Measurements from ENCODE around the gene KCNG2. TPM values are rescaled to one million over a fixed set of nuclear protein-coding genes. Genes with fewer than 3 reads are reported as not detected.

The KCNG2 gene
- total and polyA plus RNA-seq, 2 of the 13 experiments (the other 11 are each of a cell fraction or from before 2014, with no cell fraction given): not detected

DNA sequence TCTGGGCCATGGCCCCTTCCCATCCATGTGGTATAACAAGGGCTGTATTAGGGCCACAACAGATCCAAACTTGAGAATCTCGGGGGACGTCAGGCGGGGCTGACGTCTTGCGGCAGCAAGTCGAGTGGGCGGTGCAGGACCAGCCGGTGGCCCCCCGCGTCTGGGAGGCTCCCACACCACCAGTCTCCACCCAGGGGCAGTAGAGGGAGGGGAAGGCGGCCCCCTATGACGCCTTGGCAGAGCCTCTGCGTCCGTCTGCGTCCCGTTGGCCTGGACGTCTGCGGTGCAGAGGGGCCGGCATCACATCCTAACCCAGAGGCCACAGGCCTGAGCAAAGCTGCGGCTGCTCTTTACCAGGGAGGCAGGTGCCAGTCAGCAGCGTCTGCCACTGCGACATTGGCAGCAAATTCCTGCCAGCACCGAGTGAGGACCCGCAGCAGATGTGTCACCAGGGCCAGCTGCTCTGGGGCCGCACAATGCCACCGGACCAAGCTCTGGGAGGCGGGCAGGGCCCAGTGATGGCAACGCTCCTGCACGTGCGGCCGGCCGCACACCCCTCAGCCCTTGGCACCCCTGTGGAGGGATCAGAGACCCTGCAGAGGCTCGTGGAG, 73.8 kb downstream of the KCNG2 start:
- no peak for DNase-seq (ENCODE audit: low spot score)
- WGBS (ENCODE audit: low lambda C conversion rate): 69% methylated on average over 10 of the region's 33 CpGs

More for the DNA sequence above, 73.8 kb downstream of the KCNG2 start:
- Histone ChIP-seq H3K4me2 (ENCODE audit: low read depth, low read length) (no peak overlapping the region), H3K9me3 (ENCODE audit: low read length) (no peaks in the 10 kb centered on the region), H3K79me2 (ENCODE audit: insufficient read depth, low read length) (no peaks in the 10 kb centered on the region), H3K4me3 (replicated peaks in 1 of 3; ENCODE audit: insufficient read depth in 1 of 3, low read depth in 2 of 3, low read length in 3 of 3) (no peak overlapping the region), H3K36me3 (replicated peaks in 1 of 2; ENCODE audit: control insufficient read depth in 1 of 2, insufficient read depth in 2 of 2, low read length in 2 of 2) (no peaks in the 10 kb centered on the region), H3K27ac (ENCODE audit: extremely low read length, insufficient read depth, low read length) (no peak overlapping the region), H2AFZ (ENCODE audit: low read length) (no peak overlapping the region), H3K4me1 (ENCODE audit: insufficient read depth, low read length) (peaks cover 8% of the 10 kb centered on the region), H4K20me1 (ENCODE audit: insufficient read depth, low read length) (no peaks in the 10 kb centered on the region), H3K9ac (ENCODE audit: insufficient read depth, low read depth, low read length) (no peak overlapping the region), H3K27me3 (ENCODE audit: control insufficient read depth in 1 of 2, insufficient read depth in 2 of 2, low read length in 2 of 2) (peaks cover 20 to 81% of the 10 kb centered on the region in 2 experiments)
- CTCF ChIA-PET (ENCODE audit: low intra/inter-chr PET ratio, low total read pairs): no interaction called here
- TF ChIP-seq, protein P1, sequence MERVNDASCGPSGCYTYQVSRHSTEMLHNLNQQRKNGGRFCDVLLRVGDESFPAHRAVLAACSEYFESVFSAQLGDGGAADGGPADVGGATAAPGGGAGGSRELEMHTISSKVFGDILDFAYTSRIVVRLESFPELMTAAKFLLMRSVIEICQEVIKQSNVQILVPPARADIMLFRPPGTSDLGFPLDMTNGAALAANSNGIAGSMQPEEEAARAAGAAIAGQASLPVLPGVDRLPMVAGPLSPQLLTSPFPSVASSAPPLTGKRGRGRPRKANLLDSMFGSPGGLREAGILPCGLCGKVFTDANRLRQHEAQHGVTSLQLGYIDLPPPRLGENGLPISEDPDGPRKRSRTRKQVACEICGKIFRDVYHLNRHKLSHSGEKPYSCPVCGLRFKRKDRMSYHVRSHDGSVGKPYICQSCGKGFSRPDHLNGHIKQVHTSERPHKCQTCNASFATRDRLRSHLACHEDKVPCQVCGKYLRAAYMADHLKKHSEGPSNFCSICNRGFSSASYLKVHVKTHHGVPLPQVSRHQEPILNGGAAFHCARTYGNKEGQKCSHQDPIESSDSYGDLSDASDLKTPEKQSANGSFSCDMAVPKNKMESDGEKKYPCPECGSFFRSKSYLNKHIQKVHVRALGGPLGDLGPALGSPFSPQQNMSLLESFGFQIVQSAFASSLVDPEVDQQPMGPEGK (CRISPR knock-in tag; IDR thresholded peaks at IDR 0.05): no peak
- TF ChIP-seq ZNF563 (CRISPR knock-in tag; IDR thresholded peaks at IDR 0.05) (no peak), NCOA5 (CRISPR knock-in tag; IDR thresholded peaks at IDR 0.05) (no peak), ZNF263 (CRISPR knock-in tag; IDR thresholded peaks at IDR 0.05) (no peak), SRSF9 (IDR thresholded peaks at IDR 0.05; ENCODE audit: borderline replicate concordance, insufficient read depth, low read depth, low read length, poor library complexity, severe bottlenecking) (no peak), ETV5 (CRISPR knock-in tag; IDR thresholded peaks at IDR 0.05; ENCODE audit: borderline replicate concordance) (no peak), ZKSCAN5 (CRISPR knock-in tag; IDR thresholded peaks at IDR 0.05) (no peak), ZNF34 (CRISPR knock-in tag; IDR thresholded peaks at IDR 0.05; ENCODE audit: borderline replicate concordance) (no peak), ARNTL (CRISPR knock-in tag; IDR thresholded peaks at IDR 0.05) (no peak), NR3C1 (CRISPR knock-in tag; IDR thresholded peaks at IDR 0.05) (no peak), SP2 (CRISPR knock-in tag; IDR thresholded peaks at IDR 0.05) (no peak), RARA (CRISPR knock-in tag; IDR thresholded peaks at IDR 0.05) (no peak), GATAD1 (CRISPR knock-in tag; IDR thresholded peaks at IDR 0.05) (no peak)
- TF ChIP-seq, protein P2, sequence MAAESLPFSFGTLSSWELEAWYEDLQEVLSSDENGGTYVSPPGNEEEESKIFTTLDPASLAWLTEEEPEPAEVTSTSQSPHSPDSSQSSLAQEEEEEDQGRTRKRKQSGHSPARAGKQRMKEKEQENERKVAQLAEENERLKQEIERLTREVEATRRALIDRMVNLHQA (CRISPR knock-in tag; IDR thresholded peaks at IDR 0.05): no peak
- TF ChIP-seq, protein P3, sequence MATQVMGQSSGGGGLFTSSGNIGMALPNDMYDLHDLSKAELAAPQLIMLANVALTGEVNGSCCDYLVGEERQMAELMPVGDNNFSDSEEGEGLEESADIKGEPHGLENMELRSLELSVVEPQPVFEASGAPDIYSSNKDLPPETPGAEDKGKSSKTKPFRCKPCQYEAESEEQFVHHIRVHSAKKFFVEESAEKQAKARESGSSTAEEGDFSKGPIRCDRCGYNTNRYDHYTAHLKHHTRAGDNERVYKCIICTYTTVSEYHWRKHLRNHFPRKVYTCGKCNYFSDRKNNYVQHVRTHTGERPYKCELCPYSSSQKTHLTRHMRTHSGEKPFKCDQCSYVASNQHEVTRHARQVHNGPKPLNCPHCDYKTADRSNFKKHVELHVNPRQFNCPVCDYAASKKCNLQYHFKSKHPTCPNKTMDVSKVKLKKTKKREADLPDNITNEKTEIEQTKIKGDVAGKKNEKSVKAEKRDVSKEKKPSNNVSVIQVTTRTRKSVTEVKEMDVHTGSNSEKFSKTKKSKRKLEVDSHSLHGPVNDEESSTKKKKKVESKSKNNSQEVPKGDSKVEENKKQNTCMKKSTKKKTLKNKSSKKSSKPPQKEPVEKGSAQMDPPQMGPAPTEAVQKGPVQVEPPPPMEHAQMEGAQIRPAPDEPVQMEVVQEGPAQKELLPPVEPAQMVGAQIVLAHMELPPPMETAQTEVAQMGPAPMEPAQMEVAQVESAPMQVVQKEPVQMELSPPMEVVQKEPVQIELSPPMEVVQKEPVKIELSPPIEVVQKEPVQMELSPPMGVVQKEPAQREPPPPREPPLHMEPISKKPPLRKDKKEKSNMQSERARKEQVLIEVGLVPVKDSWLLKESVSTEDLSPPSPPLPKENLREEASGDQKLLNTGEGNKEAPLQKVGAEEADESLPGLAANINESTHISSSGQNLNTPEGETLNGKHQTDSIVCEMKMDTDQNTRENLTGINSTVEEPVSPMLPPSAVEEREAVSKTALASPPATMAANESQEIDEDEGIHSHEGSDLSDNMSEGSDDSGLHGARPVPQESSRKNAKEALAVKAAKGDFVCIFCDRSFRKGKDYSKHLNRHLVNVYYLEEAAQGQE (IDR thresholded peaks at IDR 0.05; ENCODE audit: borderline replicate concordance in 1 of 2, low read depth in 1 of 2, low read length in 2 of 2): no peak
- TF ChIP-seq, protein P4, sequence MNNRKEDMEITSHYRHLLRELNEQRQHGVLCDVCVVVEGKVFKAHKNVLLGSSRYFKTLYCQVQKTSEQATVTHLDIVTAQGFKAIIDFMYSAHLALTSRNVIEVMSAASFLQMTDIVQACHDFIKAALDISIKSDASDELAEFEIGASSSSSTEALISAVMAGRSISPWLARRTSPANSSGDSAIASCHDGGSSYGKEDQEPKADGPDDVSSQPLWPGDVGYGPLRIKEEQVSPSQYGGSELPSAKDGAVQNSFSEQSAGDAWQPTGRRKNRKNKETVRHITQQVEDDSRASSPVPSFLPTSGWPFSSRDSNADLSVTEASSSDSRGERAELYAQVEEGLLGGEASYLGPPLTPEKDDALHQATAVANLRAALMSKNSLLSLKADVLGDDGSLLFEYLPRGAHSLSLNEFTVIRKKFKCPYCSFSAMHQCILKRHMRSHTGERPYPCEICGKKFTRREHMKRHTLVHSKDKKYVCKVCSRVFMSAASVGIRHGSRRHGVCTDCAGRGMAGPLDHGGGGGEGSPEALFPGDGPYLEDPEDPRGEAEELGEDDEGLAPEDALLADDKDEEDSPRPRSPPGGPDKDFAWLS (CRISPR knock-in tag; IDR thresholded peaks at IDR 0.05; ENCODE audit: borderline replicate concordance): no peak
- ATAC-seq: no peak
- POLR2A ChIA-PET: no interaction called here
- intact Hi-C loops (cut with micrococcal nuclease; ENCODE audit: unreplicated experiment): no loop called here
- in situ Hi-C loops (cut with HindIII; ENCODE audit: extremely low pct_ligation_motif_present, low pct_unique_long_range_greater_than_20kb): no loop called here
- FAIRE-seq: no peak
- no TSS peak for BruUV-seq (replicated peaks)

Measured in HepG2 (cell line).